HAP-1 (cell line): ENCODE measurements around the gene POTEF.
"Not testable (repeated sequence)": the region's sequence is repeated elsewhere in the genome, so short reads cannot be mapped to it uniquely, and the experiment has no call there.

Source experiments
- DNase-seq, 2 experiments: peaks; one replicate each; pipeline ENCODE4 v3.0.0-alpha.2; 2016 to 2020; ENCODE audit warnings: low spot score in 2 of 2
- H3K27me3 ChIP-seq: fragments of 250-450 bp; sonication (Bioruptor Pico); 2 replicates; pipeline ENCODE4 v1.5.1; 2020; ENCODE audit warnings: low read depth, mild to moderate bottlenecking, moderate library complexity
- H3K36me3 ChIP-seq: fragments of 250-450 bp; sonication (Bioruptor Pico); replicated peaks from 2 replicates; pipeline ENCODE4 v1.5.1; 2020; ENCODE audit warnings: mild to moderate bottlenecking
- H3K4me1 ChIP-seq: fragments of 250-450 bp; sonication (Bioruptor Pico); 2 replicates; pipeline ENCODE4 v1.5.1; 2020; ENCODE audit warnings: mild to moderate bottlenecking
- H3K4me3 ChIP-seq: fragments of 250-450 bp; sonication (Bioruptor Pico); 2 replicates; pipeline ENCODE4 v1.5.1; 2020; ENCODE audit warnings: mild to moderate bottlenecking, moderate library complexity
- H3K9me3 ChIP-seq: fragments of 250-450 bp; sonication (Bioruptor Pico); 2 replicates; pipeline ENCODE4 v1.5.1; 2020; ENCODE audit warnings: mild to moderate bottlenecking, moderate library complexity
- in situ Hi-C: fragments of 300-500 bp; cut with MboI; formaldehyde crosslinking; loops from 3 replicates; pipeline ENCODE4 v1.14.3; 2020; ENCODE audit warnings: low sequenced_read_pairs, inconsistent platforms, mixed read lengths

Gene POTEF

GRCh38 chr2:130157354-130157753 is 28.3 kb upstream of the POTEF start:
- H3K36me3 ChIP-seq, result peaks cover 11% of the 10 kb centered on the region
- H3K27me3 ChIP-seq, DNase-seq, H3K4me3 ChIP-seq, in situ Hi-C loops, H3K9me3 ChIP-seq, H3K4me1 ChIP-seq: not testable (repeated sequence)

DNA sequence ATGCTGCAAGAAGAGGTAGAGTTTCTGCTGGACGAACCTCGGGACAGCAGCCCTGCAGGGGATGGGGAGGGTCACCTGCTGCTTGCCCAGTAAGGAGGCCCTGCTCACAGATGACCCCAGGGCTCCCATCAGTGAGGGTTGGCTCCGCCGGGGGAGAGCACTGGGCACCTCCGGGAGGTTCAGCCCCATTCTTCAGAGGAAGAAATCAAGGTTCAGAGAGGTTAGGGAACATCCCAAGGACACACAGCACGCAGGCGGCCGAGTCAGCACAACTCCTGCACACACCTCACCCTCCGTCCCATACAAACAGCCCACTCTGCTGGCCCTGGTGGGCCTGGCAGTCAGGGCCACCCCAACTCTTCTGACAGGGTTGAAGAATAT is 27.6 kb upstream of the POTEF start:
- Histone ChIP-seq H3K36me3 (peaks cover 11% of the 10 kb centered on the region), H3K27me3 (no peaks in the 10 kb centered on the region), H3K4me3 (no peak overlapping the region), H3K9me3 (no peaks in the 10 kb centered on the region), H3K4me1 (no peaks in the 10 kb centered on the region)
- in situ Hi-C loops, result no loop called here
- DNase-seq, result no peak

GRCh38 chr2:130155956-130156623 is 27.1 kb upstream of the POTEF start:
- H3K4me1 ChIP-seq, H3K27me3 ChIP-seq, in situ Hi-C loops, H3K9me3 ChIP-seq, H3K4me3 ChIP-seq: not testable (repeated sequence)
- peak in 1 of 2 experiments; percentile 59 for DNase-seq
- H3K36me3 ChIP-seq, result peaks cover 11% of the 10 kb centered on the region

GRCh38 chr2:130154773-130155765 is 26.0 kb upstream of the POTEF start:
- in situ Hi-C loops, result no loop called here
- Histone ChIP-seq H3K36me3 (peaks cover 11% of the 10 kb centered on the region), H3K9me3 (no peaks in the 10 kb centered on the region), H3K4me3 (no peak overlapping the region), H3K27me3 (no peaks in the 10 kb centered on the region), H3K4me1 (no peaks in the 10 kb centered on the region)
- DNase-seq, result no peak

DNA sequence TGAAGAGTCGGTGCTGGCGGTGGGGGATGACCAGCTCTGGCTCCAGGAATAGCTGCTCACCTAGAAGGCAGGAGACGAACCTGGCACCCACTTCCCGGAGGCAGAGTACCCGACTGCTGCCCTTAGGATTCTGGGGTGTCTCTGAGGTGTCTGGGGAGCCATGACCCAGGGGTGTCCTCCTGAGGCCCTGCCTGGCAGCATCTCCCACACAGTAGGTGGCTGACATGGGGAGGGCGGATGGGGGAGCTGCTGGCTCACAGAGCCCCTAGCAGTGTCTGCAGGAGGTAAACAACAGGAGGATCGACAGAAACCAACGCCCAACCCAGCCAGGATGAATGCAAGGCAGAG is 25.4 kb upstream of the POTEF start:
- H3K4me1 ChIP-seq, in situ Hi-C loops, H3K4me3 ChIP-seq, H3K27me3 ChIP-seq, DNase-seq, H3K9me3 ChIP-seq: not testable (repeated sequence)
- peaks cover 11% of the 10 kb centered on the region for H3K36me3 ChIP-seq

DNA sequence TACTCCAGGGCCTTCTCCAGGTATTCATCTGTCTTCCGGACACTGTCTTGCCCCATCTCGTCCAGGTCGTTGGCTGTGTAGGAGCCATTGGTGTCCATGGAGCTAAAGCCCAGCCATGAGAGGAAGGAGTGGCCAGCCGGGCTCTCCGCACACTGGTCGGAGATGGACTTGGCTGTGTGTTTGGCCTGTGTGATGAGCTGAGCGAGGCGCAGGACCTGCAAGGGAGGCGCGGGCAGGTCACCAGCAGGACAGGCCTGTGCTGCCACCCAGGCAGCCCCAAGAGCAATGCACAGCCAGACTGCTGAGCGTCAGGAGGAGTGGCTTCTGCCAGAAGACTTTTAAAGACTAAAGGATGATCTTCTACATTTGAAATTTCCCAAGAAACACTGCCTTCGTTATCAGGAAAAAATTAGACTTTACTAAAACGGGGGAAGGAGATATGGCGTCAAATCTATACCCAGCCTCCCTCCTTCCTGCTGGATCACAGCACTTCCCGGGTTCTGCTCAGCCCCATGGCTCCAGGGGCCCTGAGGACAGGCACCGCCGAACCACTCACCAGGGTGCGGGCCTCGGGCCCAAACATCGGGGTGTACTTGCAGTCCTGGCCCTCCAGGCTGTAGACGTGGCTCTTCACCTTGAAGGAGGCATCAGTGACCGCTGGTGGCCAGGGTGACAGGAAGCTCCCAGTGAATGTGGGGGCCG is 24.9 kb upstream of the POTEF start:
- H3K36me3 ChIP-seq, DNase-seq, H3K9me3 ChIP-seq, in situ Hi-C loops, H3K4me1 ChIP-seq, H3K4me3 ChIP-seq, H3K27me3 ChIP-seq: not testable (repeated sequence)

DNA sequence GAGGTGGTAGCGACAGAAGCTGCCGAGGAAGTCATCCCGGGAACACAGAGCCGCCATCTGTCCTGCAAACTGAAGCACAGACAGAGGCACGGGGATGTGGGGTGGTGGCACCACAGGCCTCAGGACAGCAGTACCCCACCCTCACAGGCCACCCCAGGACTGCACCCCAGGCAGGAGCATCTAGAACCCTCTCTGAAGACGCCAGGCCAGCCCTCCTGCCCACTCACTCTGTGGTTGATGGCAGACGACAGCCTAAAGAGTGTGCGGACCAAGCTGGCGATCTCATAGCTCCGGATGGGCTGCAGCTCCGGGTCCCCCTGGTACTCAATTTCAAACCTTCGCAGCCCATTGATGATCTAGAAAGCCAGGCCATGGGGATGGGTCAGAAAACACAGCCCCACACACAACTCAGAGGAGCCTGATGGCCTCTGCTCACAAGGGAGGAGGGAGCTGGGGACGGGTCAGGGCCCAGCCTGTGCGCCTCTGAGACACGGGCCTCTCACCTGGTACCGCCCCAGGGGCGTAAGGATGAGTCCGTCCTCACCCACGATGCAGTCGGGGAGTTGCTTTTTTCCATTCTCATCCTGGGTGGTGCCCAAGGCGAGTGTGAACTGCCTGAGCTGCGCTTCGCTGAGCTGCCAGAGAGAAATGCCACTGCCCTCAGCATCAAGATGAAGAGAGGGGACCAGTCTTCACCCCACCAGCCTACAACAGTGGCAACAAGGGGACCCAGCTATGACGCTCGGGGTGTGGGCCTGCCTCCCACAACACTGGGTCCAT is 24.0 kb upstream of the POTEF start:
- no peaks in the 10 kb centered on the region for H3K9me3 ChIP-seq
- DNase-seq, result no peak
- no peaks in the 10 kb centered on the region for H3K4me1 ChIP-seq
- in situ Hi-C loops, result no loop called here
- no peaks in the 10 kb centered on the region for H3K27me3 ChIP-seq
- no peak overlapping the region for H3K4me3 ChIP-seq
- peaks cover 8% of the 10 kb centered on the region for H3K36me3 ChIP-seq

GRCh38 chr2:130152136-130152815 is 23.3 kb upstream of the POTEF start:
- H3K36me3 ChIP-seq, DNase-seq, H3K9me3 ChIP-seq, H3K4me3 ChIP-seq, in situ Hi-C loops, H3K4me1 ChIP-seq, H3K27me3 ChIP-seq: not testable (repeated sequence)

GRCh38 chr2:130151145-130151512 is 22.1 kb upstream of the POTEF start:
- H3K36me3 ChIP-seq, in situ Hi-C loops: not testable (repeated sequence)

GRCh38 chr2:130150181-130151144 is 21.4 kb upstream of the POTEF start:
- no peaks in the 10 kb centered on the region for H3K9me3 ChIP-seq
- no peaks in the 10 kb centered on the region for H3K4me1 ChIP-seq
- DNase-seq, result peak in 1 of 2 experiments; percentile 5
- H3K27me3 ChIP-seq, result no peaks in the 10 kb centered on the region
- no peak overlapping the region for H3K4me3 ChIP-seq
- in situ Hi-C loops, result no loop called here
- peaks cover 5% of the 10 kb centered on the region for H3K36me3 ChIP-seq

More at GRCh38 chr2:130151145-130151512, 22.1 kb upstream of the POTEF start:
- not testable (repeated sequence) for H3K27me3 ChIP-seq, H3K4me1 ChIP-seq, H3K4me3 ChIP-seq, DNase-seq, H3K9me3 ChIP-seq

DNA sequence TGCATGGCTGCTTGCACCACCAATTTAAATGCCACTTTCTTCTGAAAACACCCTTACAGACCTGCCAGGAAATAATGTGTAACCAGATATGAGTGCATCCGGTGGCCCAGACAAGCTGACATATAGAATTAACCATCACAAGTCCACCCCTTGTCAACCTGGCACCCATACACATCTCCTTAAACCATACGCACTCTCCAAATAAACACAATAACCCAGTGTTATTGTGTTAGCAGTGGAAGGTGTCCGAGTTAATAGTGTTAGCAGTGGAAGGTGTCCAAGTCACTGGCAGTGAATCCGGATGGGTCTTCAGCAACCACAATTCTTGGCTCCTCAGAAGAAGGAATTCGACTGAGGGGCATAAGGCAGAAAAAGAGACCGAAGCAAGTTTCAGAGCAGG is 19.5 kb upstream of the POTEF start:
- H3K4me3 ChIP-seq, H3K27me3 ChIP-seq, H3K36me3 ChIP-seq, in situ Hi-C loops, DNase-seq, H3K9me3 ChIP-seq, H3K4me1 ChIP-seq: not testable (repeated sequence)

- in situ Hi-C loops, H3K9me3 ChIP-seq, H3K27me3 ChIP-seq, H3K36me3 ChIP-seq, H3K4me1 ChIP-seq: not testable (repeated sequence)
- DNase-seq, result peak; percentile 35 to 86
- H3K4me3 ChIP-seq, result peak within 1 kb of the TSS; percentile 11
Measured at GRCh38 chr2:130145006-130145414, 16.0 kb upstream of the POTEF start, which contains the start of gene CCDC74B. TSS of gene CCDC74B (minus strand) at chr2:130145112. CDS start at chr2:130144996, 116 bp downstream.
